C1 segment of cervical spinal cord (tissue), 14 donors: ENCODE measurements around the gene LSP1.
"Not testable (repeated sequence)": the region's sequence is repeated elsewhere in the genome, so short reads cannot be mapped to it uniquely, and the experiment has no call there.

Source experiments
- DNase-seq, 14 donors: peaks; one replicate each; lab custom pipeline; 2025; lab: John Stamatoyannopoulos, UW

Gene LSP1

DNA sequence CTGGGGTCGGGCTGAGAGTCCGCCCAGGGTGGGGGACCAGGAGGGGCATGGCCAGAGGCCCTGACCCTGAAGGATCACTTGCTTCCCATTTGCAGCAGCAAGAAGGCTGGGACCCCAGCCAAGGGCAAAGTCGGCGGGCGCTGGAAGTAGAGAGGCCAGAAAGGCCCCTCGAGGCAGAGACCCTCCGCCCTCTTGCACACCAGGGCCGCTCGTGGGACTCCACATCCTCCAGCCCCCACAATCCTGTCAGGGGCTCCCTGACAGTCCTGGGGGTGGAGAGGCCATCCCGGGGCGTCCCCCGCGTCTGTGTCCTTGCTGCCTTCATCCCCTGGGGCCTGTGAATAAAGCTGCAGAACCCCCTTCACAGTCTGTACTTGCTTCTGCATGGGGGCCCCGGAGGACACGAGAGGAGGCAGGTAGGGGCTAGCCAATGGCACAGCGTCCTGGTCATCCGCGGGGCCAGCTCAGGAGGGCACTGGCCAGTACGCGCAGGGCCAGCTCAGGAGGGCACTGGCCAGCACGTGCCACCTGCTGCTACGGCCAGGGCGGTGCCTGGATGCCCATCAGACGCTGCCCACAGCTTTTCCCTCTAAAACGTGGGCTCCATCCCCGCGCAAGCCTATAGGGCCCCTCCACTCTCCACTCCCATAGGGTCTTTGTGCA, 85.6 kb downstream of the LSP1 start:
- DNase-seq: no peak

DNA sequence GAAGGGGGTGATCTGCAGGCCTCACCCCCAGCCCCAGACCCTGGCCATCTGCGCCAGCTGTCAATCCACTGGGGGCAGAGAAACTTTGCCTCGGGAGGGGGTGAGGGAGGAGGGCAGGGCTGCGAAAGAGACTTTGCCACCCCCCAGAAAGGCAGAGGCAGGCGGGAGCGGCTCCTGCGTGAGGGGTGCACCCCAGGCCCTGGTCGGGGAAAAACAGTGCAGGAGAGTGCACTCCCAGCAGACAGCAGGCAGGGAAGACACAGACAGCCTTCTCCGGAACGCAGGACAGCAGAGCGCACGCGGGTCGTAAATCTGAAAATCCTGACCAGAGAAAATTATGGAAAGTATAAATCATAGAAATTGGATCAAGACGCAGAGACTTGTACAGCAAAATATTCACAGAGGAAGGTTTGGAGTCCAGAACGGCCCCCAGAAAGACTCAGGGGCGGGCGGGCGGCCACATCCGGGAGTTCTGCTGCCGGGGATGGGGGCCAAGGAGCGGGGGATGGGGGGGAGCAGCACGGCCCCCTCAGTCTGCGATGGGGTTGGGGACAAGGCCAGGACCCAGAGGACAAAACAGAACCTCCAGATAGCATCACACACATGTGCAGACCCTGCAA, 86.2 kb downstream of the LSP1 start:
- DNase-seq: no peak

DNA sequence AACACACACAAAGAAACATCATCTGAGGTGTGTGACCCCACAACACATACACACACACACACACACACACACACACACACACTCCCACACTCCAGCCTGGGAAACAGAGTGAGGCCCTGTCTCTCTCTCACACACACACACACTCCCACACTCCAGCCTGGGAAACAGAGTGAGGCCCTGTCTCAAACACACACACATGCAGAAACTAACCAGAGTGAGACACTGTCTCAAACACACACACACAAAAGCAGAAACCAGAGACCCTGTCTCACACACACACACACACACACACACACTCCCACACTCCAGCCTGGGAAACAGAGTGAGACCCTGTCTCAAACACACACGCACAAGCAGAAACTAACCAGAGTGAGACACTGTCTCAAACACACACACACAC, 86.9 kb downstream of the LSP1 start:
- DNase-seq: not testable (repeated sequence)
